Karpas-422 (cell line): ENCODE data around the gene PLEKHH2. TPM values are rescaled to one million over a fixed set of nuclear protein-coding genes. Genes with fewer than 3 reads are reported as not detected.

ENCODE experiments used
- DNase-seq: peaks from one replicate; pipeline ENCODE4 v3.0.0-alpha.2; 2015
- H2AFZ ChIP-seq: fragments of 200-600 bp; sonication (generic); 2 replicates; pipeline ENCODE4 v1.6.1; 2014; ENCODE audit warnings: antibody characterized with exemption, low read length, mixed read lengths
- H3K27ac ChIP-seq: fragments of 200-600 bp; sonication (generic); 2 replicates; pipeline ENCODE4 v1.5.1; 2014; ENCODE audit warnings: mild to moderate bottlenecking, low read length, moderate library complexity
- H3K27me3 ChIP-seq: fragments of 200-600 bp; sonication (generic); 2 replicates; pipeline ENCODE4 v1.6.1; 2014; ENCODE audit warnings: low read length, mixed read lengths
- H3K36me3 ChIP-seq: fragments of 200-600 bp; sonication (generic); 2 replicates; pipeline ENCODE4 v1.6.1; 2014; ENCODE audit warnings: low read length, mixed read lengths; ENCODE audit not compliant: insufficient read depth
- H3K4me1 ChIP-seq: fragments of 200-600 bp; sonication (generic); 2 replicates; pipeline ENCODE4 v1.6.1; 2014; ENCODE audit warnings: mild to moderate bottlenecking, low read length, mixed read lengths
- H3K4me2 ChIP-seq: fragments of 200-600 bp; sonication (generic); 2 replicates; pipeline ENCODE4 v1.6.1; 2014; ENCODE audit warnings: low read length, low read depth, mild to moderate bottlenecking; ENCODE audit not compliant: poor library complexity, severe bottlenecking
- H3K4me3 ChIP-seq: fragments of 200-600 bp; sonication (generic); 2 replicates; pipeline ENCODE4 v1.5.1; 2014; ENCODE audit warnings: mild to moderate bottlenecking, antibody characterized with exemption, low read length, mixed read lengths
- H3K79me2 ChIP-seq: fragments of 200-600 bp; sonication (generic); 2 replicates; pipeline ENCODE4 v1.6.1; 2014; ENCODE audit warnings: mild to moderate bottlenecking, low read length, mixed read lengths
- H3K9ac ChIP-seq: fragments of 200-600 bp; sonication (generic); 2 replicates; pipeline ENCODE4 v1.6.0; 2014; ENCODE audit warnings: low read length
- H3K9me2 ChIP-seq: fragments of 200-600 bp; sonication (generic), shearing (Covaris generic); replicated peaks from 2 replicates; pipeline ENCODE4 v1.6.0; 2014; ENCODE audit warnings: mild to moderate bottlenecking, low read length, moderate library complexity; ENCODE audit not compliant: insufficient read depth
- H3K9me3 ChIP-seq: fragments of 300-700, 200-600 bp; sonication (generic); 2 replicates; pipeline ENCODE4 v1.6.1; 2014; ENCODE audit warnings: low read length, mixed read lengths
- H4K20me1 ChIP-seq: fragments of 200-600 bp; sonication (generic); 2 replicates; pipeline ENCODE4 v1.6.1; 2014; ENCODE audit warnings: mild to moderate bottlenecking, antibody characterized with exemption, low read length, low read depth; ENCODE audit not compliant: insufficient read depth
- small RNA-seq: library from RNA; depleted of rRNA; stranded (forward); fragments of <200 nt; gene quantifications from one replicate; pipeline ENCODE3, GENCODE V24; 2014
- total RNA-seq: library from RNA; depleted of rRNA; stranded (reverse); fragments of >200 nt; shearing (Covaris generic); gene quantifications from 2 replicates; pipeline ENCODE4 v1.2.3, GENCODE V29; 2014; ENCODE audit warnings: low replicate concordance; rRNA removed

The PLEKHH2 gene
- total RNA-seq, 1 experiment from 2014 or later = not detected

DNA sequence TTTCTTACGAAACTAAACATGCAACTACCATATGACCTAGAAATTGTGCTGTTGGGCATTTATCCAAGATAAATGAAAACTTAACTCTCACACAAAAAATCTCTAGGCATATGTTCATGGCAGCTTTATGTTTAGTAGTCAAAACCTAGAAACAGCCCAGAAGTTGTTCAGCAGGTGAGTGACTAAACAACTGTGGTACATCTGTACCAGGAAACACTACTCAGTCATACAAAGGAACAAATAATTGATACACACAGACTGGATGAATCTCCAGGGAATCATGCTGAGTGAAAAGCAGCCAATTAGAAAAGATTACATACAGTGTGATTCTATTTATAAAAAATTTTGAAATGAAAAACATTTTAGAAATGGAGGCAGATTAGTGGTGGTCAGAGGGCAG, 166.1 kb downstream of the PLEKHH2 start:
- no peaks in the 10 kb centered on the region for H3K9me3 ChIP-seq
- no peak overlapping the region for H2AFZ ChIP-seq
- H3K36me3 ChIP-seq = no peaks in the 10 kb centered on the region
- H3K27me3 ChIP-seq = no peaks in the 10 kb centered on the region
- no peak overlapping the region for H3K9ac ChIP-seq
- H4K20me1 ChIP-seq = no peaks in the 10 kb centered on the region
- H3K9me2 ChIP-seq = no peaks in the 10 kb centered on the region
- H3K79me2 ChIP-seq = no peaks in the 10 kb centered on the region
- no peaks in the 10 kb centered on the region for H3K4me1 ChIP-seq
- H3K4me2 ChIP-seq = no peak overlapping the region
- DNase-seq = no peak
- H3K27ac ChIP-seq = no peak overlapping the region
- H3K4me3 ChIP-seq = no peak overlapping the region

DNA sequence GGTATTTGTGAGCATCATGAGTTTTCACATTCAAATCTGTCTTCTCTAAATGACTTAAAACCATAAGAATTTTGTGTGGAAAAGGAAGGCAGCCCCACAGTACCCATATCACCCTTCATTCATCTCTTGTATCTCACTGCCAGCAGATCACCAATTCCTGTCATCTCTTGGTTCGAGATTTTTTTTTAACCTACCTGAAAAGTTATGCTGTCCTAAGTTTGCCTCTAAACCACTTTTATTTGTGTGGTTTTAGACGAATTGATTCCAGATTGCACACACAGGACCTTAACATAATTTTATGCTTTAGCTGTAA, 169.6 kb downstream of the PLEKHH2 start:
- H3K27me3 ChIP-seq = no peaks in the 10 kb centered on the region
- no peak overlapping the region for H3K4me3 ChIP-seq
- H3K4me1 ChIP-seq = no peaks in the 10 kb centered on the region
- H4K20me1 ChIP-seq = no peaks in the 10 kb centered on the region
- no peak overlapping the region for H3K9ac ChIP-seq
- no peaks in the 10 kb centered on the region for H3K9me2 ChIP-seq
- no peaks in the 10 kb centered on the region for H3K79me2 ChIP-seq
- no peak for DNase-seq
- H3K4me2 ChIP-seq = no peak overlapping the region
- H2AFZ ChIP-seq = no peak overlapping the region
- no peak overlapping the region for H3K27ac ChIP-seq
- H3K36me3 ChIP-seq = no peaks in the 10 kb centered on the region
- H3K9me3 ChIP-seq = no peaks in the 10 kb centered on the region

DNA sequence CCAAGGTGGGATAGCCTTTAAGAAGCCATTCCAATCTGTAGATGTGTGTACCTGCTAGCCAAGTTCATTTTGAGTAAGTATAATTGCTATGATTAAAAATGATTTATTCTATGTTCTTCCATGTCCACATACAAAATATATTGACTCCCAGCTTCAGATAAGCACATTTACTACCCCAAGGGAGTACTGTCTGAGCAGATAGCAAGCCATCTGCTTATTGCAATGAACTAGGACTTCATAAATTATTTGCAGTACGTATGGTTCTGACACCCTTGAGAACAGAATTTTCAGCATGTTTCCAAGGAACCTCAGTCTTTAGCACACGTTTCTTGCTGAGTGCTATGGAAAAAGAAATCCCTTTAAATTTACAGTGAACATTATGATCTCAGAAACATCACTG, 173.4 kb downstream of the PLEKHH2 start:
- Histone ChIP-seq H3K9me3 (no peaks in the 10 kb centered on the region), H3K9me2 (no peaks in the 10 kb centered on the region), H3K27ac (no peak overlapping the region), H4K20me1 (no peaks in the 10 kb centered on the region), H3K4me2 (no peak overlapping the region), H3K4me1 (no peaks in the 10 kb centered on the region), H3K79me2 (no peaks in the 10 kb centered on the region), H2AFZ (no peak overlapping the region), H3K4me3 (no peak overlapping the region), H3K27me3 (no peaks in the 10 kb centered on the region), H3K36me3 (no peaks in the 10 kb centered on the region), H3K9ac (no peak overlapping the region)
- no peak for DNase-seq

DNA sequence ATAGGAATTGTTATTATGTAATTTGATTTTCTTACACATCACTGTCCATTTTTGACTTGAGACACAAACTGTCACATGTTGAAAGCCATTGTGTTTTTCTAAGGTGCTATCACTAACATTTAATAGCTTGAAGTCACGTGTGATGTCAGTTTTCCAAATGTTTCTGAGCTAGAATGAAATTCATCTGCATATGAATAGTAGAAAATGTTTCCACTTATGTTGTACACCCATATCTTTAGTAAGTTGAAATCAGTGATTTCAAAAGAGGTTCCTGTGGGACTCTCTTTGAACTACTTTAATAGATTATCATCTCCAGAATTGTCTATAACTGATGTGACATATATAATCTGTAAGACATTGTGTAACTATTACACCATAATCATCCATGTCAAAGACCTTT, 173.8 kb downstream of the PLEKHH2 start:
- Histone ChIP-seq H3K27ac (no peak overlapping the region), H3K9me3 (no peaks in the 10 kb centered on the region), H3K36me3 (no peaks in the 10 kb centered on the region), H3K9me2 (no peaks in the 10 kb centered on the region), H3K27me3 (no peaks in the 10 kb centered on the region), H3K4me2 (no peak overlapping the region), H2AFZ (no peak overlapping the region), H4K20me1 (no peaks in the 10 kb centered on the region), H3K4me1 (no peaks in the 10 kb centered on the region), H3K79me2 (no peaks in the 10 kb centered on the region), H3K9ac (no peak overlapping the region), H3K4me3 (no peak overlapping the region)
- no peak for DNase-seq

DNA sequence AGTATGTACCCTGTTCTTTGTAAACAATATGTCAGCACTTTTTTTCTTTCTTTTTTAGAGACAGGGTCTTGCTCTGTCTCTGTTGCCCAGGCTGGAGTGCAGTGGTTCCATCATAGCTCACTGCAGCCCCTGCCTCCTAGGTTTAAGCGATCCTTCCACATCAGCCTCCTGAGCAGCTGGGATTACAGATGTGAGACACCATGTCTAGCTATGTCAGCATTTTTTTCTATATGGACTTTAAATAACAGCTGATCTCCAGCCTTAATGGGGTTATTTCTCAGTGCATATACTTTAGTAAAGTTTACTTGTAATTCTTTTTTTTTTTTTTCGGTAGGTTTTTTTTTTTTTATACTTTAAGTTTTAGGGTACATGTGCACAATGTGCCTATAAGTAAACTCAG, 174.9 kb downstream of the PLEKHH2 start:
- H3K4me3 ChIP-seq = no peak overlapping the region
- H3K9me2 ChIP-seq = no peaks in the 10 kb centered on the region
- no peaks in the 10 kb centered on the region for H3K4me1 ChIP-seq
- H3K36me3 ChIP-seq = no peaks in the 10 kb centered on the region
- no peaks in the 10 kb centered on the region for H4K20me1 ChIP-seq
- no peaks in the 10 kb centered on the region for H3K79me2 ChIP-seq
- no peak overlapping the region for H2AFZ ChIP-seq
- H3K9me3 ChIP-seq = no peaks in the 10 kb centered on the region
- no peak overlapping the region for H3K4me2 ChIP-seq
- no peak for DNase-seq
- H3K27me3 ChIP-seq = no peaks in the 10 kb centered on the region
- H3K27ac ChIP-seq = no peak overlapping the region
- no peak overlapping the region for H3K9ac ChIP-seq

DNA sequence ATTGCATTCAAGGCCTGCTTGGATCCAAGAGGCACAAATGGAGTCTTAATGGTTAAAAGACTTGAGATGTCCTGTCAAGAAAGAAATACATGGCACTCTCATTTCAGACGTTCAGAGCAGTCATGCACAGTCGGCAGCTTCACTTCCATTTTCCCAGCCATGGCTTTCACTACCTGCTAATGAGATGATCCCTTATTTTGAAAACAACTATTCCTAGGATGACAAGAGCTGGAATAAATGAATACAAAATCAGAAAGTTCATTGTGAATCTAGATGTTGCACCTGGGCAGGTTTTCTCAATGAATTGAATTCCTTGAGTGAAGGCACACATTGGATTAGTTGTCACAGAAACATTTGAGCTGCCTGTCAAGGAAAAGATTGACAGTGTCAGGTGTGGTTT, 175.9 kb downstream of the PLEKHH2 start:
- no peak overlapping the region for H3K4me2 ChIP-seq
- H3K4me3 ChIP-seq = no peak overlapping the region
- H3K4me1 ChIP-seq = no peaks in the 10 kb centered on the region
- no peaks in the 10 kb centered on the region for H3K79me2 ChIP-seq
- H3K9me3 ChIP-seq = no peaks in the 10 kb centered on the region
- H3K9me2 ChIP-seq = no peaks in the 10 kb centered on the region
- DNase-seq = no peak
- no peaks in the 10 kb centered on the region for H4K20me1 ChIP-seq
- no peak overlapping the region for H2AFZ ChIP-seq
- no peaks in the 10 kb centered on the region for H3K27me3 ChIP-seq
- no peaks in the 10 kb centered on the region for H3K36me3 ChIP-seq
- H3K9ac ChIP-seq = no peak overlapping the region
- H3K27ac ChIP-seq = no peak overlapping the region

DNA sequence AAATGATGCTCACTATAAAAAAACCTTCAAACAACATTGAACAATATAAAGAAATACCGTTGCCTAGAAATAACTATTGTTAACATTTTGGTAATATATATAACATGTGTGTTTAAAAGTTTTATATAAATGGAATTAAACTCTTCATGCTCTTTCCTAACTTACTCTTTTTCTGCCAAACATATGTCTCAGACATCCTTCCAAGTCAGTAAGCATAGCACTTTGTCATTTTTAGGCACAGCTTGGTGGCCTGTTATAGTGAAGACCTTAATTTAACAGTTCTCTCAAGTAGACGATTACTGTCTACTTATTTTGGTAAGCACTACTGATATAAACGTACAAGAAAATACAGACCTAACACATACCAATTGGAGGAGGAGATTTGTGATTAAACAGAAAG, 177.7 kb downstream of the PLEKHH2 start:
- H4K20me1 ChIP-seq = no peaks in the 10 kb centered on the region
- H3K9me2 ChIP-seq = no peaks in the 10 kb centered on the region
- no peaks in the 10 kb centered on the region for H3K79me2 ChIP-seq
- H3K36me3 ChIP-seq = no peaks in the 10 kb centered on the region
- H2AFZ ChIP-seq = no peak overlapping the region
- no peaks in the 10 kb centered on the region for H3K27me3 ChIP-seq
- no peak for DNase-seq
- H3K4me3 ChIP-seq = no peak overlapping the region
- no peak overlapping the region for H3K9ac ChIP-seq
- no peaks in the 10 kb centered on the region for H3K4me1 ChIP-seq
- no peak overlapping the region for H3K27ac ChIP-seq
- no peak overlapping the region for H3K4me2 ChIP-seq
- no peaks in the 10 kb centered on the region for H3K9me3 ChIP-seq

Small RNAs within 50 kb of the gene (small RNA-seq; reads per million reads assigned to genes)
- gene RF00019 (not detected), gene RN7SKP66 (not detected)

Other genes starting within 250 kb of the PLEKHH2 start
- gene THADA, start 41.2 kb upstream of the PLEKHH2 start, total RNA-seq = 29.4 and 35.6 TPM in 2 replicates
- gene C1GALT1C1L, start 39.2 kb downstream of the PLEKHH2 start, total RNA-seq = not detected in 2 replicates
- 28.1 and 36.9 TPM in 2 replicates for gene DYNC2LI1, start 136.8 kb downstream of the PLEKHH2 start, total RNA-seq
- not detected in 2 replicates for gene ABCG5, start 201.6 kb downstream of the PLEKHH2 start, total RNA-seq
- gene ABCG8, start 201.7 kb downstream of the PLEKHH2 start, total RNA-seq = not detected in 2 replicates